Measurements from ENCODE around the gene NDUFS6.

NDUFS6 gene

GRCh38 chr5:1782385-1783215, 18.6 kb upstream of the NDUFS6 start:
- no peak for DNase-seq (ENCODE audit: extremely low read depth, low read depth)
- H3K4me3 ChIP-seq (replicated peaks; ENCODE audit: low read depth, low read length): no peak overlapping the region
- TF ChIP-seq CTCF (IDR thresholded peaks at IDR 0.05; ENCODE audit: low read depth, low read length, missing control alignments): no peak

GRCh38 chr5:1783216-1783554, 18.0 kb upstream of the NDUFS6 start:
- no peak for TF ChIP-seq CTCF (IDR thresholded peaks at IDR 0.05; ENCODE audit: low read depth, low read length, missing control alignments)
- H3K4me3 ChIP-seq (replicated peaks; ENCODE audit: low read depth, low read length): no peak overlapping the region
- DNase-seq (ENCODE audit: extremely low read depth, low read depth): no peak

GRCh38 chr5:1784197-1785050, 16.8 kb upstream of the NDUFS6 start:
- no peak for DNase-seq (ENCODE audit: extremely low read depth, low read depth)
- no peak overlapping the region for H3K4me3 ChIP-seq (replicated peaks; ENCODE audit: low read depth, low read length)
- TF ChIP-seq CTCF (IDR thresholded peaks at IDR 0.05; ENCODE audit: low read depth, low read length, missing control alignments): no peak

GRCh38 chr5:1785062-1785461, 16.1 kb upstream of the NDUFS6 start:
- no peak for DNase-seq (ENCODE audit: extremely low read depth, low read depth)
- H3K4me3 ChIP-seq (replicated peaks; ENCODE audit: low read depth, low read length): no peak overlapping the region
- TF ChIP-seq CTCF (IDR thresholded peaks at IDR 0.05; ENCODE audit: low read depth, low read length, missing control alignments): no peak

GRCh38 chr5:1785984-1786383, 15.2 kb upstream of the NDUFS6 start:
- no peak for TF ChIP-seq CTCF (IDR thresholded peaks at IDR 0.05; ENCODE audit: low read depth, low read length, missing control alignments)
- no peak for DNase-seq (ENCODE audit: extremely low read depth, low read depth)
- H3K4me3 ChIP-seq (replicated peaks; ENCODE audit: low read depth, low read length): no peak overlapping the region

GRCh38 chr5:1786621-1787471, 14.4 kb upstream of the NDUFS6 start:
- no peak for DNase-seq (ENCODE audit: extremely low read depth, low read depth)
- no peak for TF ChIP-seq CTCF (IDR thresholded peaks at IDR 0.05; ENCODE audit: low read depth, low read length, missing control alignments)
- no peak overlapping the region for H3K4me3 ChIP-seq (replicated peaks; ENCODE audit: low read depth, low read length)

All from HFF-Myc (cell line).